ENCODE data around the gene ACBD6.

DNA sequence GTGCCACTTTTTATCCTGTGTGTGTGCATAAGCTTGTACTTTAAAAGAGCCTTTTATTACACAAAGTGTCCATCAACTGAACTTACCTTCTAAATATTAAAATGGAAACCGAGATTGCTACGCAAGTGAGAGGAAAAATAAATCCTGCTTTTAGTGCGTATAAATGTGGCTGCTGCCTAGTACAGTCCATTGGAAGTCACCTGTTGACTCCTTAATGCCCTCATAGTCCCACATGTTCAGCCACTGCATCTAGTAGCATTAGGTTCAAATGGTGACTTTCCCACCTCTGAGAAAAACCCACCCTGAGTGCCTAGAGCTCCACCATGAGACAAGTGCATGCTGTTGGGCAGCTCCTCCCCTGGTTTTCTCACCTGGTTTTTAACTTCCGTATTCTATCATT, 219.3 kb downstream of the ACBD6 start:
- TF ChIP-seq POLR2AphosphoS5 (IDR thresholded peaks at IDR 0.05; ENCODE audit: borderline replicate concordance, low read depth, low read length) (no peak), FOXP2 (optimal IDR thresholded peaks at IDR 0.05; ENCODE audit: control extremely low read depth, extremely low read length, insufficient read depth) (no peak)
